AG04449 (cell line): ENCODE results near the gene INCA1.

Experiments
- CTCF ChIA-PET: fragments of 350-600 bp; formaldehyde crosslinking; extraction: SDS; loops from one replicate; lab custom pipeline; 2021; ENCODE audit warnings: antibody characterized with exemption; lab: Yijun Ruan, JAX
- POLR2A ChIA-PET: fragments of 400-600, 350-600 bp; formaldehyde crosslinking; extraction: SDS; loops from one replicate; lab custom pipeline; 2020; ENCODE audit warnings: antibody characterized with exemption, inconsistent platforms; lab: Yijun Ruan, JAX
- DNase-seq: peaks from one replicate; pipeline ENCODE4 v3.0.0-alpha.2; 2010; ENCODE audit warnings: low read depth, low spot score
- H3K4me3 ChIP-seq: 2 replicates; pipeline ENCODE4 v1.5.1; 2011; ENCODE audit warnings: low read depth, mild to moderate bottlenecking, control low read depth, low read length
- TF ChIP-seq, protein P1 (sequence below): IDR thresholded peaks from one replicate; pipeline ENCODE4 v1.5.1; 2011; ENCODE audit warnings: mild to moderate bottlenecking, moderate library complexity, low read length, control low read depth, inconsistent platforms; ENCODE audit not compliant: insufficient read depth; ENCODE audit errors: missing control alignments

Gene INCA1

DNA sequence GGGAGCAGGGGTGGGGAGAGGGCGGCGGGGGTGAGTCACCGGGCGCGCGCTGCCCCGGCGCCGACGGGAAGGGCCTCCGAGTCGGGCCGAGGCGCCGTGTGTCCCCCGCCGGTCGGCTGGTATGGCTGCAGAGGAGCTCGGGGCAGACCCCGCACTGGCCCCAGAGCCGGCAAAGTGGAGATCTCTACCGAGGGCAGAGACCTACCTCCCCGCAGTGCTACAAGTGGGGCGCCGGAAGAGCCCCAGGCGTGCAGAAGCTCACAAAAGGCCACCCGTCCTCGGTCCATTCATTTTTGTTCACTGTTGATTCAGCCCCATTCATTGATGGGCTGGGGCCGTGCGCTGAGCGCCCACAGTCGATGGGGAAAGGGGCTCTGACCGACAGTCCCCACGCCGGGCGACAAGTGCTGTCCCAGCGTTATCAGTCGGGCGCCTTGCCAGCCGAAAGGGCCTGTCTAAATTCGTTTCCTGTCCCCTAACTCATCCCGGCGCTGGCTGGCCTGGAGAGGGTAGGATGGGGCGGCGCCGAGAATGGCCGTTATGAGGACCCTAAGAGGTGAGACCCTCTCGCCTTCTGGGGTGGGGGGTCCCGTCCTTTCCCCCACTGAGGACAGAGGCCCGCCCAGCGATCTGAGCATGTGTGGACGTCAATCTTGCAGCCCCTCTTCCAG lies 47.1 kb downstream of the INCA1 start:
- ChIA-PET CTCF (interaction anchor here (2.4 kb wide), 1 partner anchor 17 kb away, joined by 11 read pairs; the partner anchor contains the start of gene SPAG7), POLR2A (interaction anchor here (6.2 to 6.6 kb wide), 2 partner anchors 10 to 15 kb away, joined by 49 to 112 read pairs; partner anchors contain the start of genes RNF167, SLC25A11 and SPAG7)
- H3K4me3 ChIP-seq, result peak overlapping the region; percentile 48
- TF ChIP-seq, protein P1, sequence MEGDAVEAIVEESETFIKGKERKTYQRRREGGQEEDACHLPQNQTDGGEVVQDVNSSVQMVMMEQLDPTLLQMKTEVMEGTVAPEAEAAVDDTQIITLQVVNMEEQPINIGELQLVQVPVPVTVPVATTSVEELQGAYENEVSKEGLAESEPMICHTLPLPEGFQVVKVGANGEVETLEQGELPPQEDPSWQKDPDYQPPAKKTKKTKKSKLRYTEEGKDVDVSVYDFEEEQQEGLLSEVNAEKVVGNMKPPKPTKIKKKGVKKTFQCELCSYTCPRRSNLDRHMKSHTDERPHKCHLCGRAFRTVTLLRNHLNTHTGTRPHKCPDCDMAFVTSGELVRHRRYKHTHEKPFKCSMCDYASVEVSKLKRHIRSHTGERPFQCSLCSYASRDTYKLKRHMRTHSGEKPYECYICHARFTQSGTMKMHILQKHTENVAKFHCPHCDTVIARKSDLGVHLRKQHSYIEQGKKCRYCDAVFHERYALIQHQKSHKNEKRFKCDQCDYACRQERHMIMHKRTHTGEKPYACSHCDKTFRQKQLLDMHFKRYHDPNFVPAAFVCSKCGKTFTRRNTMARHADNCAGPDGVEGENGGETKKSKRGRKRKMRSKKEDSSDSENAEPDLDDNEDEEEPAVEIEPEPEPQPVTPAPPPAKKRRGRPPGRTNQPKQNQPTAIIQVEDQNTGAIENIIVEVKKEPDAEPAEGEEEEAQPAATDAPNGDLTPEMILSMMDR, result no peak
- no peak for DNase-seq

DNA sequence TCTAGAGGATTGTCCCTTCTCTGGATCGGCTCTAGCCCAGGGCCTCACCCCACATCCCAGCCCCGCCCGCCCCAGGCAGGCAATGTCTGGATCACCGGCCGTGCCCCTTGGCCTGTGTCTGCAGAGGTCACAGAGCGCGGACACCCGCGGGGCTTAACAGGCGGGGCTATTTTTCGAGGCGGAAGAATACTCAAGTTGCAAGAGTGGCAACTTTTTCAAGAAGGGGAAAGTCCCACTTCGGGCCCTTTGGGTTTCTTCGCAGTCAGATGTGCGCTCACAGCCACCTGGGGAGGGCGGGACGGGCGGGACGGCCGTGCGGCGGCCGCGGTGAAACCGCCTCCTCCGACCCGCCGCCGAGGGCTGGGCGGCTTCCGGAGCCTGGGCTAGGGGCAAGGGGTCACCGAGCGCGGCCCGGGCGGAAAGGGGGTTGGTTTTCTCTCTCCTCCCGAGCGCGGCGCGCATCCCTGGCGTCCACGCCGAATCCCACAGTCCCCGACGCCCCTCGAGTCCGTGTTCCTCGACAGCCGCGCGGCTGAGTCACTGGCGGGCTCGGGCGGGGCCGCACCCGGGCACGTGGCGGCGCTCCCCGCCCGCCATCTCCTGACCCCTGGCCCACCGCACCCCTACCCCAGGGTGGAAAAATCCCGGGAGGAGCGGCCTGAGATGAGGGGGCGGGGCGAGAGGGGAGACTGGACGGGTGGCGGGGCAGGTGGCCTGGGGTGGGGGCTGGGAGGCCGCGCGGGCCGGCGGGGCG lies 47.8 kb downstream of the INCA1 start:
- ChIA-PET POLR2A (interaction anchor here (1.5 to 6.9 kb wide), 4 partner anchors 8 to 17 kb away, joined by 5 to 119 read pairs (median 80); partner anchors contain the start of genes RNF167, SLC25A11 and SPAG7), CTCF (interaction anchor here (1.6 kb wide), 1 partner anchor 38 kb away, joined by 4 read pairs; the partner anchor contains the start of gene CAMTA2)
- H3K4me3 ChIP-seq, result peak overlapping the region; percentile 99
- TF ChIP-seq, protein P1, result no peak
- DNase-seq, result no peak

DNA sequence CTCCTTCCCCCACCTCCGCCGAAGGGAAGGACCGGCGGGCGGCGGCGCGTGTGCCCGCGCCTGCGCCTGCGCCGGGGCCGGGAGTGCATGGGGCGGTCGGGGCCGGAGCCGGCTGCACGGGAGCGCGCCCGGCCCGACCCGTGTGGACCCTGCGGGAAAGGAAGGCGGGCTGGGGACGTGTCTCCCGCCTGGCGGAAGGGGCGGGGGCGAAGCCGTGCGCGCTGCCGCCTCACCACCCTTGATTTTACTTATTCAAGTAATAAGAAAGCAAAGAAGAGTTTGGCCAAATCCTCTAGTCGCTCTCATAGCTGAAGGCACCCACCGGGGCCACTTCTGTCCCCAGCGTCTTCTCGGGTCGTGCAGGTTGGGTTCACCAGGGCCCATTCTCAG lies 48.4 kb downstream of the INCA1 start:
- POLR2A ChIA-PET, result interaction anchor here (0.6 to 6.9 kb wide), 6 partner anchors 8 to 59 kb away, joined by 3 to 119 read pairs (median 7); partner anchors contain the start of genes CAMTA2, INCA1, KIF1C and RNF167
- CTCF ChIA-PET, result interaction anchor here (1.6 kb wide), 1 partner anchor 39 kb away, joined by 4 read pairs; the partner anchor contains the start of gene CAMTA2

DNA sequence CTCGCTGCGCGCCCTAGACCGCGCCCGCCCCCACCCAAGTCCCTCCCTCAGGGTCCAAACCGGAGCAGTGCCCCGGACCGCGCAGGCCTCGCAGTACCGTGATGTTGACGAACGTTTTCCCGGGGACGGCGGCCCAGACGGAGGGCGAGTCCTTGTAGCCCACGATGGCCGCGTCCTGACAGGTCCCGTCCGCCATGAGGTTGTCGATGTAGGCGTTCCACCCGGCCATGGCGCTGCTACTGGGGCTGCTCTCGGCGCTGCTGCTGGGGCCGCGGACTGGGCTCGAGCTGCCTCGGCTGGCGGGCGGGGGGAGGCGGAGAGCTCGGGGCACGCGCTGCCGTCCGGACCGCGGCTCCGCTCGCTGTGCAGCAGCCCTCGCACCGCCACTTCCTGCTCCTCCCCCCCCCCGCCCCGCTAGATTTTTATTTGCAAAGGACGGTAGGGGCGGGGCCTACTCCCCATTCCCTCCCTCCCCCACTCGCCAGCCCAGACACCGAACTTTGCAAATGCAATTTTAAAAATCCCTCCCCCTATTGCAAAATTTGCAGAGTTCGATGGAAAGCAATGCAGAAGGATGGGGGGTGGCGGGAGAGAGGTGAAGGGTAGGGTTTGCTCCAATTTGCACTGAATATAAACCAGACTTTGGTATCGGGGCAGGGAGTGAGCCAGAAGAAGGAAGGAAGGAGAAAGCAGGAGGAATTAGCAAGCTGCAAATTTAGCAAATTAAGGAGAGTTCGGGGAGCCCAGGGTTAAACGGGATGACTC lies 49.0 kb downstream of the INCA1 start, which contains the start of gene PFN1:
PFN1 (minus strand) TSS at position 365 of the 765 bp plus-strand sequence; CDS start at position 229, 136 bp downstream.
- TF ChIP-seq, protein P1, result no peak
- DNase-seq, result peak; percentile 63
- ChIA-PET POLR2A (interaction anchor here (0.6 to 6.9 kb wide), 7 partner anchors 8 to 136 kb away, joined by 3 to 119 read pairs (median 5); partner anchors contain the start of genes CAMTA2, INCA1, KIF1C and RNF167), CTCF (interaction anchor here (1.6 kb wide), 1 partner anchor 40 kb away, joined by 4 read pairs; the partner anchor contains the start of gene CAMTA2)
- peak within 1 kb of the TSS; percentile 99 for H3K4me3 ChIP-seq

More for the DNA sequence above, 48.4 kb downstream of the INCA1 start:
- TF ChIP-seq, protein P1, result no peak
- DNase-seq, result peak; percentile 38
- peak overlapping the region; percentile 99 for H3K4me3 ChIP-seq

DNA sequence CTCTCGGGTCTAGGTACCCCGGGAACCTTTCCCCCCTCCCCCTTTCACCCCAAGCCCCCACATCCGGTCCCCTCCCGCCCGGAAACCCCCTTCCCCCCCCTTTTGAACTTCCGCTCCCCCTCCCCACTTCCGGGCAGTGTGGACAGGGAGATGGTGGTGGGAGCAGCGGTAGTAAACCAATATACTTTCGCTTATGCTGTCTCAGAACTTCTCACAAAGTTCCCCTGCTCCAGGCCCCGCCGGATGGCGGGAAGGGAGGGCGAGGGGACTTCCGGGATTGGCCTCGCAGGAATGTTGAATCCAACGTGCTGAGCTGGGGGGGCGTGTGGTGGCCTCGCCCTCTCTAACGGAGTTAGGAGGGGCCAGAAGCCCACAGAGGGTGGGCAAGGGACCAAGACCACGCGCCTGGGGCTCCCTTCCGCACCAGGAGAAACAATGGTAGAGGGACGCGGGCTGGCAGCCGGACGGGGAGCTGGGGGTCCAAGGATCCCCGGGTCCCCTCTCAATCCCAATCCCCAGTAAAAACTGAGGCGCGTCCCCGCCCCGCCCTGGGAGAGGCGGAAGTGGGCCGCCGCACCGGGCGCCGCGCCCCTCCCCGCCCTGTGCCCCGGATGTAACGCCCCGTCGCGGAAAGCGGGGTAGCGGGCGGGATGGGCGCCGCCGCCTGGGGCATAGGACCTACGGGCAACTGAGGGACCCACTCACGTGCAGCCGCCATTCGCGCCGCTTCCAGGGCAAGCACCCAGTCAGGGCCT lies 49.7 kb downstream of the INCA1 start:
- DNase-seq, result no peak

More for the DNA sequence above, 49.7 kb downstream of the INCA1 start:
- ChIA-PET POLR2A (interaction anchor here (0.6 to 6.9 kb wide), 6 partner anchors 7 to 135 kb away, joined by 3 to 119 read pairs (median 6); partner anchors contain the start of genes CAMTA2, INCA1, KIF1C and RNF167), CTCF (interaction anchor here (1.2 to 1.6 kb wide), 2 partner anchors 38 to 40 kb away, joined by 4 to 6 read pairs; partner anchors contain the start of gene CAMTA2)
- TF ChIP-seq, protein P1, result no peak
- peak overlapping the region; percentile 99 for H3K4me3 ChIP-seq
